ENCODE results near the gene ASPSCR1.

Gene ASPSCR1, protein sequence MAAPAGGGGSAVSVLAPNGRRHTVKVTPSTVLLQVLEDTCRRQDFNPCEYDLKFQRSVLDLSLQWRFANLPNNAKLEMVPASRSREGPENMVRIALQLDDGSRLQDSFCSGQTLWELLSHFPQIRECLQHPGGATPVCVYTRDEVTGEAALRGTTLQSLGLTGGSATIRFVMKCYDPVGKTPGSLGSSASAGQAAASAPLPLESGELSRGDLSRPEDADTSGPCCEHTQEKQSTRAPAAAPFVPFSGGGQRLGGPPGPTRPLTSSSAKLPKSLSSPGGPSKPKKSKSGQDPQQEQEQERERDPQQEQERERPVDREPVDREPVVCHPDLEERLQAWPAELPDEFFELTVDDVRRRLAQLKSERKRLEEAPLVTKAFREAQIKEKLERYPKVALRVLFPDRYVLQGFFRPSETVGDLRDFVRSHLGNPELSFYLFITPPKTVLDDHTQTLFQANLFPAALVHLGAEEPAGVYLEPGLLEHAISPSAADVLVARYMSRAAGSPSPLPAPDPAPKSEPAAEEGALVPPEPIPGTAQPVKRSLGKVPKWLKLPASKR

DNA sequence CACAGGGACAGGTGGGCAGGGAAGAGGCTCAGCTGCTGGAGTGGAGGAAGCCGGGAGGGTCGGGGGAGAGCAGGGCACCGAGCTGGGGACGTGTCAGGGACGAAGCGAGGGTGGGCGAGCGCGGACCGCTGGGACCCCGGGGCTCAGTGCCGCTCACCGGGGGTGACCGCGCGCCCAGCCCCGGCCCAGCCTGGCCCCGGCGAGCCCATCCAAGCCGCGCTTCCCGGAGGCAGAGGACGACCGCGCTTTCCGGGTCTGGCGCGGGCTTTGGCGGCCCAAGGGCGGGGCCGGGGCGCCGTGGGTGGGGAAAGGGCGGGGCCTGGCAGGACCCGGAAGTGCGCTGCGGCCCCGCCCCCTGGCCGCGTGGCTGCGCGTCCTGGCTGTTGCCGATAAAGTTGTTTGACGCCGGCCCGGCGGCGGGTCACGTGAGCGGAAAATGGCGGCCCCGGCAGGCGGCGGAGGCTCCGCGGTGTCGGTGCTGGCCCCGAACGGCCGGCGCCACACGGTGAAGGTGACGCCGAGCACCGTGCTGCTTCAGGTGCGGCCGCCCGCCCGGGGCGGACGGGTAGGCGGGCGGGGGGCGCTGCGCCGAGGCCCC lies at the start of gene ASPSCR1:
Gene ASPSCR1, plus strand, starts transcription at position 419 of the 598 bp plus-strand sequence. Its CDS starts 18 bp downstream, at position 437.
- peak; percentile 45 for DNase-seq (ENCODE audit: extremely low read depth, low read depth)
- H3K4me3 ChIP-seq (replicated peaks; ENCODE audit: low read depth, low read length), result peak within 1 kb of the TSS; percentile 71
- TF ChIP-seq, protein P1, sequence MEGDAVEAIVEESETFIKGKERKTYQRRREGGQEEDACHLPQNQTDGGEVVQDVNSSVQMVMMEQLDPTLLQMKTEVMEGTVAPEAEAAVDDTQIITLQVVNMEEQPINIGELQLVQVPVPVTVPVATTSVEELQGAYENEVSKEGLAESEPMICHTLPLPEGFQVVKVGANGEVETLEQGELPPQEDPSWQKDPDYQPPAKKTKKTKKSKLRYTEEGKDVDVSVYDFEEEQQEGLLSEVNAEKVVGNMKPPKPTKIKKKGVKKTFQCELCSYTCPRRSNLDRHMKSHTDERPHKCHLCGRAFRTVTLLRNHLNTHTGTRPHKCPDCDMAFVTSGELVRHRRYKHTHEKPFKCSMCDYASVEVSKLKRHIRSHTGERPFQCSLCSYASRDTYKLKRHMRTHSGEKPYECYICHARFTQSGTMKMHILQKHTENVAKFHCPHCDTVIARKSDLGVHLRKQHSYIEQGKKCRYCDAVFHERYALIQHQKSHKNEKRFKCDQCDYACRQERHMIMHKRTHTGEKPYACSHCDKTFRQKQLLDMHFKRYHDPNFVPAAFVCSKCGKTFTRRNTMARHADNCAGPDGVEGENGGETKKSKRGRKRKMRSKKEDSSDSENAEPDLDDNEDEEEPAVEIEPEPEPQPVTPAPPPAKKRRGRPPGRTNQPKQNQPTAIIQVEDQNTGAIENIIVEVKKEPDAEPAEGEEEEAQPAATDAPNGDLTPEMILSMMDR (IDR thresholded peaks at IDR 0.05; ENCODE audit: low read depth, low read length, missing control alignments), result no peak

DNA sequence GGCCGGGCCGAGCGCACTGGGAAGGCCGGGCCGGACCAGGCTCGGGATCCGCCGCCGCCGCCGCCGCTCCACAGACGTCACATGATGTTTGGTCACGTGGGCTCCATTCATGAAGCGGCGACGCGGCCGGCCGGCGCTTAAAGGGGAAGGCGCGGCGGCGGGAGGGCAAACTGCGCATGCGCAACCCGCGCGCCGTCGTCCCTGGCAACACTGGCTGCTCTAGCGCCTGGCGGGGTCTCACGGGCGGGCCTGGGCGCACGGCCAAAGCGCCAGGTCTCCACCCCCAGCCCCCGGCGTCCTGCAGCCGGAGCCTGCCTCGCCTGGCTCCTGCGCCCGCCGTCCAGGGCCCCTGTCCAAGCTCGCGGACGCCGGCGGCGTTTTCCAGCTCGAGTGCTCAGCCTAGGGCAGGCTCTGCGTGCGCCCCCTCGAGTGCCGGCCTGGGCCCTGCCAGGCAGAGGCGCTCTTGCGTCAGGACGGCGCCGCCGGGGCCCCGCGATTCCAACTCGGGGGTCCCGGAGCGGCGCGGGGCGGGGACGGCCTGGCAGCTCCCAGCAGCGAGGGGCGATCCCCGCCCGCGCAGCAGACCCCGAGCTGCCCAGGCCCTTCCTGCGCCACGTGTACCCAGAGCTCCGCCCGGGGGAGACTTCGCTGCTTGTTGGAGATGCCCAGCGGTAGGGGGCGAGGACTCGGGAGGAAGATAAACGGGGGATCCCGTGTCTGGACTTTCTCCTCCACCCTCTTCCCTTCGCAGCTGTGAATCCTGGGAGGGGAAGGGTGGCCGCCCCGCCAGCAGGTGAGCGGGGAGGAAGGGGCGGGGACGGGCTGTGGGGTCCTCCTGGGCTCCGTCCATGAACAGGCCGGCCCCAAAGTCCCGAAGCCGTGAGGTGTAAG lies 49.5 kb upstream of the ASPSCR1 start, which contains the start of gene MAFG:
Gene MAFG, minus strand, starts transcription at position 83 of the 891 bp plus-strand sequence. CDS start 4,550 bp downstream, outside the sequence.
- TF ChIP-seq, protein P1 (IDR thresholded peaks at IDR 0.05; ENCODE audit: low read depth, low read length, missing control alignments), result peak; percentile 20
- DNase-seq (ENCODE audit: extremely low read depth, low read depth), result peak; percentile 60
- H3K4me3 ChIP-seq (replicated peaks; ENCODE audit: low read depth, low read length), result peak within 1 kb of the TSS; percentile 62

DNA sequence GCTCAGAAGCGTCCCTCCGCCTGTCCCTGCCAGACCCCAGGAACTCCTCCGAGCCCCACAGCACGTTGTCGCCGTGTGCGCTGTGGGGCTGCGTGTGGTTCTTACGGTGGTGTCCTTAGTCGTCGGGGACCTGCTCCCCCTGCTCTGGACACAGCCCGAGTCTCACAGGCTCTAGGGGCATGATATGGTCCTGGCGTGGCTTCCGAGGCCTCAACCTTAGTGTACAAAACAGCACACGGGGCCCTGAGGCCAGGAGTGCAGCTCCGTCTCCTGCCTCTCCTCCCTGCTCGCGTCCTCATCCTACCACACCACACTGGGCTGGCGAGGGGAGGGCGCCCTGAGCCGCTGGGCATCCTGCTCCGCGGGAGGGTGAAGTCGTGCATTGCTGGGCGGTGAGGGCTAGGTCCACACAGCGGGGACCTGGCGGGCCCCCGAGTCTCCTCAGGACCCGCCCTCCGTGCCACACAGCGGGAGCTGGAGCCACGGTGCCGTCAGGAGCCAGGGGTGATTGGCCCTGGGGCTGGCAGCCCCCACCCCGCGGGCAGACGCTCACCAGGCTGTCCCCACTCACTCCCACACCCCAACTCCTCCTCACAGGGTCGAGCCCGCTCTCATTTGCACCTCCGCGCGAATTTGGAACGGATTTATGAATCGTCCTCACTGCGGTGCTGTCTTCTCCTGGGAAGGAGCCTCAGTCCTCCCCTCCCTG lies 48.7 kb upstream of the ASPSCR1 start:
- TF ChIP-seq, protein P1 (IDR thresholded peaks at IDR 0.05; ENCODE audit: low read depth, low read length, missing control alignments), result no peak
- H3K4me3 ChIP-seq (replicated peaks; ENCODE audit: low read depth, low read length), result peak overlapping the region; percentile 62
- DNase-seq (ENCODE audit: extremely low read depth, low read depth), result no peak

DNA sequence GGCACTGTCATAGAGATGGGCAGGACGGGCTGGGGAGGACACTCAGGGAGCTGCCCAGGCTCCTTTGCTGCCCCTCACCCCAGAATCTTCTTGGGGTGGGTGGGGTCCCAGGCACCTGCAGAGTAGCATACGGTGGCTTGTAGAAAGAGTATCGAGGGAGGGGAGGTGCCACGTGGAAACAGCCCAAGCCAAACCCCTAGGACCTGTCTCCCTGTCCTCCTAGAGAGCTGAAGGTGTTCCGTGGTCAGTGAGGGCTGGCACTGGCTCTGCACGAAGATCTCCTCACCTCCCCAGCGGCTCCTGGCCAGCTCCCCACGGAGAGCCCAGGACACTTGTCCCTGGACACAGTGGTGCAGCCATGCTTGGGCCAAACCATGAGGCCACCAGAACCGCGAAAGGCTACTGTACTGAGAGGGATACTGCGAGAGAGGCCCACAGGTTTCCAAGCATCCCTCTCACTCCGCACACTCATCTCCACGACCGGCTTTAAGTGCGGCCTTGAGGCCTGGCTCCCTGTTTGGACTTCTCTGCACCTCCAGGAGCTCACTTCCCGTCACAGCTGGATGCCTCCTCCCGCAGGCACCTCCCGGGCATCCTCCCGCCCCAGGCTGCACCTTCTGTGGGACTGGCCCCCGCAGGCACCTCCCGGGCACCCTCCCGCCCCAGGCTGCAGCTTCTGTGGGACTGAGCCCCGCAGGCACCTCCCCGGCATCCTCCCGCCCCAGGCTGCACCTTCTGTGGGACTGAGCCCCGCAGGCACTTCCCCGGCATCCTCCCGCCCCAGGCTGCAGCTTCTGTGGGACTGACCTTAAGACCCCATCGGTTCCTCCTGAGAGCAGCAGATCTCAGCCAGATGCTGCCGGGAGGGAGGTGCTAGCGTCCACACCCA lies 47.9 kb upstream of the ASPSCR1 start:
- H3K4me3 ChIP-seq (replicated peaks; ENCODE audit: low read depth, low read length), result peak overlapping the region; percentile 62
- TF ChIP-seq, protein P1 (IDR thresholded peaks at IDR 0.05; ENCODE audit: low read depth, low read length, missing control alignments), result no peak
- no peak for DNase-seq (ENCODE audit: extremely low read depth, low read depth)

DNA sequence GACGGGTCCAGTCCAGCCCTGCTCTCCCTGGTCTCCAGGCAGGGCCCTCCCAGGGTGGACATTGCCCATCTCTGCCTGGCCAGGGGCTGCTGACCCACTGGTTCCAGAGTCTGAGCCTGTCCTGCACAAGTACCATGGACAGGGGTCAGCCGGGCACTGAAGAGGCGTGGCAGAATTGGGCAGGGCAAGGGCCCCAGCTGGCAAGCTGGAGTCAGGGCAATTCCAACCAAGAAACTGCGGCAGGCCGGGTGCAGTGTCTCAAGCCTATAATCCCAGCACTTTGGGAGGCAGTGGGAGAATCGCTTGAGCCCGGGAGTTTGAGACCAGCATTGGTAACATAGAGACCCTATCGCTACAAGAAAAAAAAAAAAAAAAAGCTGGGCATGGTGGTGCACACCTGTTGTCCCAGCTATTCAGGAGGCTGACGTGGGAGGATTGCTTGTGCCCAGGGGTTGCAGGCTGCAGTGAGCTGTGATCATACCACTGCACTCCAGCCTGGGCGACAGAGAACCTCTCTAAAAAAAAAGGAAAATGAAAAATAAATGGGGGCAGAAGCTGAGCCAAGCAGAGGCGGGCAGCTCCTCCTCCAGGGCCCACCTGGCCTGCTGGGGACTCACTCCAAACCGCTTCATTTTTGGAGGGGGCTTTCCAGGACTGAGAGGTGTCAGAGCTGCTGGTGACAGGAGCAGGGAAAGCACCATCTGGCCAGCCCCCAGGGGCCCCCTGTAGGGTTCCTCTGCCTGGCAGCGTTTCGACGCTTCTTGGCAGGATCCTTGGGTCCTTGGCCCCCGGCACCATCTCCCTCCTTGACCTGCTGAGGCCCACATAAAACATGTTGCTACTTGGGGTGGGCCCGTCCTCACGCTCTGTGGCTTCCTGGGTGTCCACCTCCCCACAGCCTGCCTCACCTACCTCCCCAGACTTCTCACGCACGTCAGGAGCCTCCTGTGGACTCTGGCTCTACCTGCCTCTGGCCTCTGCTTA lies 47.0 kb upstream of the ASPSCR1 start:
- TF ChIP-seq, protein P1 (IDR thresholded peaks at IDR 0.05; ENCODE audit: low read depth, low read length, missing control alignments), result no peak
- DNase-seq (ENCODE audit: extremely low read depth, low read depth), result no peak

More for the DNA sequence above, 47.0 kb upstream of the ASPSCR1 start:
- no peak overlapping the region for H3K4me3 ChIP-seq (replicated peaks; ENCODE audit: low read depth, low read length)
